NCI-H146 treated with DMSO at 0.1 percent for 48 hours (cell line): ENCODE results near the gene SDK1.

Experiments used
- DNase-seq: peaks from one replicate; lab custom pipeline; 2025; ENCODE audit not compliant: unreplicated experiment; lab: John Stamatoyannopoulos, UW

Gene SDK1

GRCh38 chr7:3408814-3409595 lies 108.0 kb downstream of the SDK1 start:
- no peak for DNase-seq

GRCh38 chr7:3412871-3413270 lies 111.8 kb downstream of the SDK1 start:
- no peak for DNase-seq

GRCh38 chr7:3415861-3416312 lies 114.8 kb downstream of the SDK1 start:
- peak; percentile 39 for DNase-seq

GRCh38 chr7:3416453-3416852 lies 115.4 kb downstream of the SDK1 start:
- DNase-seq: no peak

GRCh38 chr7:3425087-3425486 lies 124.0 kb downstream of the SDK1 start:
- DNase-seq: no peak

GRCh38 chr7:3426064-3426463 lies 125.0 kb downstream of the SDK1 start:
- no peak for DNase-seq

- DNase-seq: no peak
Observed at GRCh38 chr7:3427957-3428356, 126.9 kb downstream of the SDK1 start.

- DNase-seq: no peak
Observed at GRCh38 chr7:3429981-3430380, 128.9 kb downstream of the SDK1 start.

GRCh38 chr7:3430588-3430987 lies 129.5 kb downstream of the SDK1 start:
- DNase-seq: no peak

GRCh38 chr7:3431306-3431705 lies 130.3 kb downstream of the SDK1 start:
- DNase-seq: no peak

- no peak for DNase-seq
Observed at GRCh38 chr7:3432911-3433310, 131.9 kb downstream of the SDK1 start.

GRCh38 chr7:3434611-3435010 lies 133.6 kb downstream of the SDK1 start:
- no peak for DNase-seq

- no peak for DNase-seq
Observed at GRCh38 chr7:3436112-3436511, 135.1 kb downstream of the SDK1 start.

- DNase-seq: no peak
Observed at GRCh38 chr7:3436746-3437145, 135.7 kb downstream of the SDK1 start.

- DNase-seq: no peak
Observed at GRCh38 chr7:3437467-3437866, 136.4 kb downstream of the SDK1 start.

GRCh38 chr7:3438352-3438751 lies 137.3 kb downstream of the SDK1 start:
- DNase-seq: no peak

GRCh38 chr7:3439333-3440030 lies 138.4 kb downstream of the SDK1 start:
- no peak for DNase-seq

GRCh38 chr7:3440509-3440908 lies 139.5 kb downstream of the SDK1 start:
- DNase-seq: no peak

GRCh38 chr7:3443716-3444115 lies 142.7 kb downstream of the SDK1 start:
- no peak for DNase-seq

GRCh38 chr7:3446786-3447185 lies 145.7 kb downstream of the SDK1 start:
- DNase-seq: no peak

- DNase-seq: peak; percentile 29
Observed at GRCh38 chr7:3451701-3452100, 150.6 kb downstream of the SDK1 start.

- DNase-seq: no peak
Observed at GRCh38 chr7:3453398-3453797, 152.3 kb downstream of the SDK1 start.
